ENCODE data around the gene KDM5C.

DNA sequence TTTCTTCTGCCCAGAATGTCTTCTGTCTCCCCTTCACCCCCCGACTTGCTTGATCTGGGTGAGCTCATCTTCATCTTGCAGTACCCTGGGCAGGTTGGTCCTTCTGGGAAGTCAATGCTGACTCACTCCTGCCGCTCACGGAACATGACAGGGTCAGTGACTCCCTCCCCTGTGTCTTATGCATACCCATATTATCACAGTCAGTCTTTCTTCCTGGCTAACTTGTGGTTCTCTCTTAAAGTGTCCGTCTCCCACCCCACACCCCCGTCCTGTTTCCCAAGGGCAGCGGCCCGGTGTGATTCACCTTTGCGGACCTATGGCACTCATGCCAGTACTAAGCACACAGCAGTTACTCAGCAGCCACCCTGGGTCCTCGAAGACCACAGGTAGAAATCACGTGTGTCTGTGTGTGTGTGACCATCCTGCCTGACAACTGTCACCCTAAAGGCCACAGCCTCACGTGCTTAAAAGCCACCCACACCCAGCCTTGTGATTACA, 38.6 kb upstream of the KDM5C start:
- TF ChIP-seq, protein P1, sequence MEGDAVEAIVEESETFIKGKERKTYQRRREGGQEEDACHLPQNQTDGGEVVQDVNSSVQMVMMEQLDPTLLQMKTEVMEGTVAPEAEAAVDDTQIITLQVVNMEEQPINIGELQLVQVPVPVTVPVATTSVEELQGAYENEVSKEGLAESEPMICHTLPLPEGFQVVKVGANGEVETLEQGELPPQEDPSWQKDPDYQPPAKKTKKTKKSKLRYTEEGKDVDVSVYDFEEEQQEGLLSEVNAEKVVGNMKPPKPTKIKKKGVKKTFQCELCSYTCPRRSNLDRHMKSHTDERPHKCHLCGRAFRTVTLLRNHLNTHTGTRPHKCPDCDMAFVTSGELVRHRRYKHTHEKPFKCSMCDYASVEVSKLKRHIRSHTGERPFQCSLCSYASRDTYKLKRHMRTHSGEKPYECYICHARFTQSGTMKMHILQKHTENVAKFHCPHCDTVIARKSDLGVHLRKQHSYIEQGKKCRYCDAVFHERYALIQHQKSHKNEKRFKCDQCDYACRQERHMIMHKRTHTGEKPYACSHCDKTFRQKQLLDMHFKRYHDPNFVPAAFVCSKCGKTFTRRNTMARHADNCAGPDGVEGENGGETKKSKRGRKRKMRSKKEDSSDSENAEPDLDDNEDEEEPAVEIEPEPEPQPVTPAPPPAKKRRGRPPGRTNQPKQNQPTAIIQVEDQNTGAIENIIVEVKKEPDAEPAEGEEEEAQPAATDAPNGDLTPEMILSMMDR (IDR thresholded peaks at IDR 0.05): no peak
- no peak for TF ChIP-seq POLR2AphosphoS5 (IDR thresholded peaks at IDR 0.05; ENCODE audit: insufficient read depth in 1 of 2, low read depth in 1 of 2)
- no peak for TF ChIP-seq POLR2A (IDR thresholded peaks at IDR 0.05)
